GM12878 (cell line): Measurements from ENCODE around the gene PSMG3. TPM values are rescaled to one million over a fixed set of nuclear protein-coding genes. Genes with fewer than 3 reads are reported as not detected.

ENCODE experiments used
- ATAC-seq: fragments of 200-7000 bp; cut with Tn5 transposase; 3 replicates; pipeline ENCODE4 v1.9.1; 2020; ENCODE audit warnings: mild to moderate bottlenecking, moderate library complexity
- BruUV-seq: library from RNA; stranded (reverse); fragments of 400-500 nt; replicated peaks from 2 replicates; lab custom pipeline; 2021; lab: Mats Ljungman, UMichigan
- CTCF ChIA-PET: fragments of 300-600 bp; sonication (Branson Sonifier 250); formaldehyde crosslinking; extraction: SDS; loops from one replicate; lab custom pipeline; 2021; ENCODE audit warnings: inconsistent platforms; lab: Yijun Ruan, JAX
- POLR2A ChIA-PET: fragments of 350-600 bp; formaldehyde crosslinking; extraction: SDS; loops from one replicate; lab custom pipeline; 2021; ENCODE audit warnings: inconsistent platforms; lab: Charles Lee
- RAD21 ChIA-PET: fragments of 300-600 bp; sonication (Branson Sonifier 250); formaldehyde crosslinking; loops from one replicate; lab custom pipeline; 2023; ENCODE audit warnings: antibody characterized with exemption; ENCODE audit not compliant: unreplicated experiment; lab: Charles Lee
- SMC1A ChIA-PET: fragments of 300-600 bp; sonication (Branson Sonifier 250); formaldehyde crosslinking; loops from one replicate; lab custom pipeline; 2023; ENCODE audit not compliant: unreplicated experiment, uncharacterized antibody; lab: Charles Lee
- DNase-seq: peaks from one replicate; pipeline ENCODE4 v3.0.0-alpha.2; 2011; ENCODE audit warnings: low read depth, low spot score
- FAIRE-seq: peaks from 3 replicates; lab custom pipeline; 2011; peaks lifted over from hg19 to GRCh38; lab: Jason Lieb, UNC
- H2AFZ ChIP-seq: 2 replicates; pipeline ENCODE4 v1.6.0; 2011; ENCODE audit warnings: low read depth, low read length, control low read depth; ENCODE audit not compliant: control insufficient read depth
- H3K27ac ChIP-seq: 2 replicates; pipeline ENCODE4 v1.5.1; 2011; ENCODE audit warnings: control low read depth; ENCODE audit not compliant: control insufficient read depth, insufficient read depth
- H3K27me3 ChIP-seq, 2 experiments: replicated peaks in 1 of 2; 2 replicates each; pipeline versions ENCODE4 v1.6.0 to v1.6.1; 2011; ENCODE audit warnings: low read length in 1 of 2; ENCODE audit not compliant: control insufficient read depth in 2 of 2, insufficient read depth in 2 of 2
- H3K36me3 ChIP-seq, 2 experiments: 2 replicates each; pipeline ENCODE4 v1.5.1; 2011; ENCODE audit warnings: low read length in 1 of 2; ENCODE audit not compliant: control insufficient read depth in 2 of 2, insufficient read depth in 2 of 2
- H3K4me1 ChIP-seq: 2 replicates; pipeline ENCODE4 v1.6.1; 2011; ENCODE audit warnings: mild to moderate bottlenecking, low read length, moderate library complexity, mixed read lengths; ENCODE audit not compliant: control insufficient read depth, insufficient read depth
- H3K4me2 ChIP-seq: 2 replicates; pipeline ENCODE4 v1.6.0; 2011; ENCODE audit warnings: control low read depth; ENCODE audit not compliant: control insufficient read depth, insufficient read depth
- H3K4me3 ChIP-seq: fragments of 200-600 bp; sonication (generic); 2 replicates; pipeline ENCODE4 v1.5.1; 2016
- H3K79me2 ChIP-seq: 2 replicates; pipeline ENCODE4 v1.6.0; 2011; ENCODE audit warnings: low read length; ENCODE audit not compliant: control insufficient read depth, insufficient read depth
- H3K9ac ChIP-seq: 2 replicates; pipeline ENCODE4 v1.8.0; 2011; ENCODE audit warnings: low read length, control low read depth, mixed read lengths; ENCODE audit not compliant: control insufficient read depth, insufficient read depth
- H3K9me3 ChIP-seq: replicated peaks from 3 replicates; pipeline ENCODE4 v1.5.1; 2011; ENCODE audit warnings: mild to moderate bottlenecking, low read length; ENCODE audit not compliant: control insufficient read depth, insufficient read depth
- H4K20me1 ChIP-seq: 2 replicates; pipeline ENCODE4 v1.6.0; 2011; ENCODE audit not compliant: control insufficient read depth, insufficient read depth
- BCL11A ChIP-seq: IDR thresholded peaks from 2 replicates; pipeline ENCODE4 v1.6.1; 2011; ENCODE audit warnings: low read depth, low read length
- CEBPZ ChIP-seq: fragments of 150-350 bp; IDR thresholded peaks from 2 replicates; pipeline ENCODE4 v1.6.1; 2016; ENCODE audit warnings: low read depth, low read length
- FOXK2 ChIP-seq: fragments of 450-650 bp; IDR thresholded peaks from 2 replicates; pipeline ENCODE4 v1.6.1; 2017; ENCODE audit warnings: mild to moderate bottlenecking, moderate library complexity
- HDAC6 ChIP-seq: fragments of 200-600 bp; sonication (generic); IDR thresholded peaks from one replicate; pipeline ENCODE4 v1.8.0; 2017; ENCODE audit warnings: antibody characterized with exemption; ENCODE audit not compliant: unreplicated experiment
- KDM1A ChIP-seq: fragments of 200-600 bp; sonication (generic); IDR thresholded peaks from 2 replicates; pipeline ENCODE4 v1.6.1; 2016; ENCODE audit warnings: borderline replicate concordance
- MEF2A ChIP-seq: IDR thresholded peaks from 2 replicates; pipeline ENCODE4 v1.6.1; 2011; ENCODE audit warnings: low read depth, mild to moderate bottlenecking, low read length, moderate library complexity; ENCODE audit not compliant: insufficient read depth
- MTA2 ChIP-seq: fragments of 450-650 bp; IDR thresholded peaks from 2 replicates; pipeline ENCODE4 v1.6.1; 2016; ENCODE audit warnings: low read depth, mild to moderate bottlenecking, moderate library complexity
- NR2C2 ChIP-seq: IDR thresholded peaks from 2 replicates; pipeline ENCODE4 v1.6.1; 2011; ENCODE audit warnings: borderline replicate concordance, low read depth; ENCODE audit not compliant: control insufficient read depth, insufficient read length
- RAD21 ChIP-seq: IDR thresholded peaks from 2 replicates; pipeline ENCODE4 v1.6.1; 2011; ENCODE audit warnings: mild to moderate bottlenecking, low read depth, low read length, moderate library complexity; ENCODE audit not compliant: insufficient read depth
- SKIL ChIP-seq: fragments of 450-650 bp; IDR thresholded peaks from 2 replicates; pipeline ENCODE4 v1.6.1; 2017; ENCODE audit warnings: mild to moderate bottlenecking, low read depth, inconsistent platforms; ENCODE audit not compliant: poor library complexity, severe bottlenecking
- ZBTB40 ChIP-seq: fragments of 450-650 bp; IDR thresholded peaks from 2 replicates; pipeline ENCODE4 v1.6.1; 2016; ENCODE audit warnings: mild to moderate bottlenecking, moderate library complexity, borderline replicate concordance
- WGBS: methylation state at CpG from one replicate; pipeline ENCODE4 v1.1.6; 2016; ENCODE audit warnings: low lambda C conversion rate; ENCODE audit not compliant: insufficient replicate concordance, insufficient coverage; ENCODE audit errors: missing lambda C conversion rate; 5-methylcytosine and 5-hydroxymethylcytosine counted together
- in situ Hi-C: fragments of 300-500 bp; cut with MboI; formaldehyde crosslinking; loops from 9 replicates; pipeline ENCODE4 v1.14.3; 2018; ENCODE audit warnings: mixed read lengths
- intact Hi-C: fragments of 100-400 bp; cut with micrococcal nuclease; formaldehyde crosslinking; loops from one replicate; pipeline ENCODE4 v1.14.2; 2022; ENCODE audit not compliant: unreplicated experiment
- polyA plus RNA-seq, 11 experiments: library from polyadenylated mRNA; depleted of rRNA in 4 of 11; unstranded in 6 of 11; stranded (reverse) in 5 of 11; fragments of >200 nt; fragmentation: Nextera tagmentation in 4 of 11; fragmentation: Illumina TruSeq in 1 of 11; extraction: Ambion mirVana in 4 of 11; extraction: Trizol in 1 of 11; gene quantifications; 1 replicate in 1 of 11; 2 replicates in 10 of 11; pipeline versions ENCODE4 v1.2.1 to v1.2.3, GENCODE V29; 2011 to 2016; ENCODE audit warnings: inconsistent platforms in 2 of 11, missing spikeins in 2 of 11, low read depth in 1 of 11
- total RNA-seq, 4 experiments: library from RNA; depleted of rRNA in 3 of 4; stranded (reverse); fragments of >200 nt in 3 of 4; fragmentation: Illumina TruSeq in 1 of 4; extraction: Trizol in 1 of 4; gene quantifications; 2 replicates each; pipeline versions ENCODE4 v1.2.1 to v1.2.3, GENCODE V29; 2013 to 2021

PSMG3 gene
- total and polyA plus RNA-seq, 10 of the 15 experiments (the other 5 are each of a cell fraction or from before 2014, with no cell fraction given), result 23.9 to 115 (median 60.6) TPM

DNA sequence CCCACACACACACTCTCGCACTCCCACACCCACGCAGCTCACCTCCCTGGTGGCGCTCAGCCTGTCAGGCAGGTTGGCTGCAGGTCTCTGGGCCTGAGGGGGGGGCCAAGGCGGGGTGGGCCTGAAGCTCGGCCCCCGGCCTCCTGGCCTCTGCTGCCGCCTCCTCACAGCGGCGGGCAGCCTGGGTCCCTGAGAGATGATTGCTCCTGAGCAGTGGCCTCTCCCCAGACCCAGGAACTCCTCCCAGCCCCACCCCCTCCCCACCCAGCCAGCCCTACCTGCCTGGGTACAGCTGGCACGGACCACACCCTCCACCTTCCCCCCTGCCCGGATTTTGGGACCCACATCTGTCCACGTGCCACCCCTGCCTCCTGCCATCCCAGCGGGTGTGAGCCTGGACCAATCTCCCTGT lies 9.2 kb downstream of the PSMG3 start:
- intact Hi-C loops, result no loop called here
- no peaks in the 10 kb centered on the region for H3K4me1 ChIP-seq
- in situ Hi-C loops, result no loop called here
- no peaks in the 10 kb centered on the region for H3K36me3 ChIP-seq
- FAIRE-seq (no peak), ATAC-seq (no peak), DNase-seq (no peak)
- BruUV-seq, result no TSS peak
- H3K79me2 ChIP-seq, result no peaks in the 10 kb centered on the region
- 63% methylated on average over 7 of the region's 13 CpGs for WGBS
- POLR2A ChIA-PET, result no interaction called here
- no peak overlapping the region for H3K9ac ChIP-seq
- no peak for TF ChIP-seq KDM1A
- TF ChIP-seq FOXK2, result no peak
- no peak for TF ChIP-seq RAD21
- TF ChIP-seq SKIL, result no peak
- TF ChIP-seq HDAC6, result no peak
- no peak for TF ChIP-seq ZBTB40
- TF ChIP-seq MTA2, result no peak
- TF ChIP-seq BCL11A, result no peak
- no peak for TF ChIP-seq MEF2A
- no peak for TF ChIP-seq NR2C2
- no peak for TF ChIP-seq CEBPZ
- CTCF ChIA-PET, result interaction anchor here (0.5 kb wide), 1 partner anchor 385 kb away, joined by 3 read pairs; no protein-coding TSS in a partner anchor
- H4K20me1 ChIP-seq, result no peaks in the 10 kb centered on the region
- no peak overlapping the region for H3K4me3 ChIP-seq
- no peaks in the 10 kb centered on the region for H3K27me3 ChIP-seq
- SMC1A ChIA-PET, result no interaction called here
- no peaks in the 10 kb centered on the region for H3K9me3 ChIP-seq
- no peak overlapping the region for H2AFZ ChIP-seq
- H3K4me2 ChIP-seq, result no peak overlapping the region
- RAD21 ChIA-PET, result interaction anchor here (0.6 kb wide), 1 partner anchor 100 kb away, joined by 3 read pairs; no protein-coding TSS in a partner anchor
- H3K27ac ChIP-seq, result no peak overlapping the region
